ENCODE measurements around the gene TPRG1. TPM values are rescaled to one million over a fixed set of nuclear protein-coding genes. Genes with fewer than 3 reads are reported as not detected.

Gene TPRG1
- total RNA-seq, 1 donor from 2014 or later: 0.18 TPM

DNA sequence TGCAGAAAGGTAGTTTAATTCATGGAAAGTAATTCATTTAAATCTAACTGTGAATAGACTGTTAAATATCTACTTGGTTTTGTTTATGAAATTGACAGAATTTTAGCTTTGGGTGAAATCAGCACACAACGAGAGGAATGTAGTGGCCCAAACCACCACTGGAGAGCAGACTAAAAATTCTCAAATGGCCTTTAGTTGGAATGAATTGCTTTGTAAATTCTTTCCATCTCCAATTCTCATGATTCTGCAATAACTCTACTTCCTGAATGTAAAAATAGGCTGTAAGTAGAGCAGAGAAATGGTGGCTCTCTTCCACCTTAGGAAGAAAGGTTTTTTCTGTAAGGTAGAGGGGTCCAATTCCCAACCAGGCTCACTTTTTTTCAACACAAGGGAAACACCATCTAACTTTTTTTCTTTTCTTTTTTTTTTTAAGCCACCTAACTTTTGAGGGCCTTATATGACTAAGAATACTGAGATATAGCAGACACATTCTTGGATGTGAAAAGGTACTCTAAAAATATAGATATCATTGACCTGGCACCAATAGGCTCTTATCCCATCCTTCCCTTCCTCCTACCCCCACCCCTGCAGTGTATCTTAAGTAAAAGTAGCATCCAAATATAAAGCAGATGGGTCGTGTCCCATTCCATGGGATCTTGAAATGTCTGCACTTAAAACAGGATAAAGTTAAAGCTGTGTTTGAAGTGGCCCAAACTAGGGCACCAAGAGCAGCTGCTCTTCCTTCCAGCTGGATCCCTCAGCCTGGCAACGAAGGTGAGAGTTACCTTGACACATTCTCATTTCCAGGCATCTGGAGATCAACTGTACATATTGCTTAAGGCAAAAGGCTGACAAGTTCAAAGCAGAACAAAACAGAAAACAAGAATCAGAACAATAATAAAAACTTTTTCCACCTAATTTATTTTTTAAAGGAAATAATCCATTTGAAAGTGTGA, 194.1 kb downstream of the TPRG1 start:
- no peak overlapping the region for H3K4me3 Mint-ChIP-seq
- intact Hi-C loops (cut with micrococcal nuclease): no loop called here
- no peaks in the 10 kb centered on the region for H3K4me1 Mint-ChIP-seq
- no peak for ATAC-seq (ENCODE audit: low read depth)
- TF ChIP-seq, protein P1, sequence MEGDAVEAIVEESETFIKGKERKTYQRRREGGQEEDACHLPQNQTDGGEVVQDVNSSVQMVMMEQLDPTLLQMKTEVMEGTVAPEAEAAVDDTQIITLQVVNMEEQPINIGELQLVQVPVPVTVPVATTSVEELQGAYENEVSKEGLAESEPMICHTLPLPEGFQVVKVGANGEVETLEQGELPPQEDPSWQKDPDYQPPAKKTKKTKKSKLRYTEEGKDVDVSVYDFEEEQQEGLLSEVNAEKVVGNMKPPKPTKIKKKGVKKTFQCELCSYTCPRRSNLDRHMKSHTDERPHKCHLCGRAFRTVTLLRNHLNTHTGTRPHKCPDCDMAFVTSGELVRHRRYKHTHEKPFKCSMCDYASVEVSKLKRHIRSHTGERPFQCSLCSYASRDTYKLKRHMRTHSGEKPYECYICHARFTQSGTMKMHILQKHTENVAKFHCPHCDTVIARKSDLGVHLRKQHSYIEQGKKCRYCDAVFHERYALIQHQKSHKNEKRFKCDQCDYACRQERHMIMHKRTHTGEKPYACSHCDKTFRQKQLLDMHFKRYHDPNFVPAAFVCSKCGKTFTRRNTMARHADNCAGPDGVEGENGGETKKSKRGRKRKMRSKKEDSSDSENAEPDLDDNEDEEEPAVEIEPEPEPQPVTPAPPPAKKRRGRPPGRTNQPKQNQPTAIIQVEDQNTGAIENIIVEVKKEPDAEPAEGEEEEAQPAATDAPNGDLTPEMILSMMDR (IDR thresholded peaks at IDR 0.05): no peak
- no peaks in the 10 kb centered on the region for H3K36me3 Mint-ChIP-seq (ENCODE audit: low read depth)
- no peak overlapping the region for H3K27ac Mint-ChIP-seq
- CTCF ChIA-PET: no interaction called here
- POLR2A ChIA-PET: no interaction called here
- no peak for DNase-seq
- H3K27me3 Mint-ChIP-seq: peaks cover 5% of the 10 kb centered on the region
- H3K9me3 Mint-ChIP-seq: no peaks in the 10 kb centered on the region

DNA sequence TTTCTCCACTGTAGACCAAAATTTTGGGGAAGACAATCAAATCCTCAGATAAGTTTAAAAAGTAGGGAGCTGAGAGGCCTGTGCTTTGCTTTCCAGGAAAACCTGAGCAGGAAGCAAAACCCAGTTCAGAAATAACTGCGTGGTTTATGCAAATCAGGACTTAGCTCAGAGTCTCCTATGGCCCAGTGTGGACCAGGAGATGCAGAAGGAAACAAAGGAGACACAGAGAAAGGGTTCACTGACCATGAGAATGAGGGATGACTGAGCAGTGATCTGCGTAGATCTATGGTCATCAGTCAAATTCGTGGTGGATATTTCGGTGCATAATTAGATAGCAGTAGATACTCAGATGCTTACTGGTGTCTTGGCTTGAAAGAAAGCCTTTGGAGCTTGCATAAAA, 196.6 kb downstream of the TPRG1 start:
- ChIA-PET POLR2A (no interaction called here), CTCF (no interaction called here)
- H3K27ac Mint-ChIP-seq: no peak overlapping the region
- DNase-seq: no peak
- H3K9me3 Mint-ChIP-seq: no peaks in the 10 kb centered on the region
- intact Hi-C loops (cut with micrococcal nuclease): no loop called here
- H3K4me1 Mint-ChIP-seq: no peaks in the 10 kb centered on the region
- H3K4me3 Mint-ChIP-seq: no peak overlapping the region
- peaks cover 3% of the 10 kb centered on the region for H3K27me3 Mint-ChIP-seq
- no peak for ATAC-seq (ENCODE audit: low read depth)
- TF ChIP-seq, protein P1 (IDR thresholded peaks at IDR 0.05): no peak
- no peaks in the 10 kb centered on the region for H3K36me3 Mint-ChIP-seq (ENCODE audit: low read depth)

DNA sequence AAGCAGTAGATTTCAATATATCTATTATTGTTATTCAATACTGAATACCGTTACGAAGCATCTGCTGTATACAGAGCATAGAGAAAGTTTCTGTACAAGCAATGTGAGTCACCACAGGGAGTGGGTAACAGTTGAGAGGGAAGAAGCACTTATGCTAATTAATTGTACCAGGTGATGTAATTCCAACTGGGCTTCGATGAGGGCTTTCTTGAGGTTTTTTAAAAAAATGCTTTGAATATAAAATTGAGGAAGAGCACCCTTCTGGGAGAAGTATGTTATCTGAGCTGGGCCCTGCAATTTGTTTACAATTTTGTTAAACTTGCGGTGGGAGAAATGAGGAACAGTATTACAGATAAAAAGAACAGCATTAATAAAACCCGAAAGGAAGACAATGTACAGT, 197.9 kb downstream of the TPRG1 start:
- Mint-ChIP-seq H3K27ac (no peak overlapping the region), H3K36me3 (ENCODE audit: low read depth) (no peaks in the 10 kb centered on the region), H3K4me3 (no peak overlapping the region), H3K9me3 (no peaks in the 10 kb centered on the region), H3K27me3 (peaks cover 3% of the 10 kb centered on the region), H3K4me1 (no peaks in the 10 kb centered on the region)
- intact Hi-C loops (cut with micrococcal nuclease): no loop called here
- ATAC-seq (ENCODE audit: low read depth) (no peak), DNase-seq (no peak)
- TF ChIP-seq, protein P1 (IDR thresholded peaks at IDR 0.05): no peak
- ChIA-PET CTCF (no interaction called here), POLR2A (no interaction called here)

DNA sequence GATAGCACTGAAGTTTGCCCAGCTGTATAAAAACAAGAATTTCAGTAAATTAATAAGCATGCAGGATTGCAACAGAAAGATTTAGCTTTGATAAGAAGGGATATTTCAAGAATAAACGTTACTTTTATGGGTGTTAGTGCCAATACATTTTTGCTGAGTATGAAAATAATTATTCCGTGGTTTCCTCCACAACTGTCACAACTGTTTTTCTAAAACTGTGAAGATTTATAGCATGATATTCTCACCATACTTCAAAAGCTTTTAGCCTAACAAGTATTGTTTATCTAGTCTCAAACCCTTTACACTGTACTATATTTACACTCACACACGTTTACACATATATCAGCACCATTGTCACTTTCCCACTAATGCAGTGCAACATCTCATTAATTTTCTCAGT, 200.5 kb downstream of the TPRG1 start:
- TF ChIP-seq, protein P1 (IDR thresholded peaks at IDR 0.05): no peak
- no peak overlapping the region for H3K4me3 Mint-ChIP-seq
- no peak overlapping the region for H3K27ac Mint-ChIP-seq
- H3K4me1 Mint-ChIP-seq: no peaks in the 10 kb centered on the region
- H3K27me3 Mint-ChIP-seq: peaks cover 3% of the 10 kb centered on the region
- ATAC-seq (ENCODE audit: low read depth) (no peak), DNase-seq (no peak)
- ChIA-PET POLR2A (no interaction called here), CTCF (interaction anchor here (0.6 kb wide), 1 partner anchor 12 kb away, joined by 4 read pairs; no protein-coding TSS in a partner anchor)
- intact Hi-C loops (cut with micrococcal nuclease): no loop called here
- H3K9me3 Mint-ChIP-seq: no peaks in the 10 kb centered on the region
- H3K36me3 Mint-ChIP-seq (ENCODE audit: low read depth): no peaks in the 10 kb centered on the region

All from activated B cell treated with CpG ODN at 0.5 μM for 24 hours (primary cell).